ENCODE results near the gene PHF20.
"Not testable (repeated sequence)": the region's sequence is repeated elsewhere in the genome, so short reads cannot be mapped to it uniquely, and the experiment has no call there.

PHF20 gene

DNA sequence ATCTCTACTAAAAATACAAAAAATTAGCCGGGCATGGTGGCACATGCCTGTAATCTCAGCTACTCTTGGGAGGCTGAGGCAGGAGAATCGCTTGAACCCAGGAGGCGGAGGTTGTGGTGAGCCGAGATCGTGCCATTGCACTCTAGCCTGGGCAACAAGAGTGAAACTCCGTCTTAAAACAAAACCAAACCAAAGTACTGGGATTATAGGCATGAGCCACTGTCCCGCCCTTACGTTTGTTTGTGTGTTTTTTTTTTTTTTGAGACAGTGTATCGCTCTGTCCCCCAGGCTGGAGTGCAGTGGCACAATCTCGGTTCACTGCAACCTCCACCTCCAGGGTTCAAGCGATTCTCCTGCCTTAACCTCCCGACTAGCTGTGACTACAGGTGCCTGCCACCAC is 12.0 kb downstream of the PHF20 start:
- not testable (repeated sequence) for DNase-seq

DNA sequence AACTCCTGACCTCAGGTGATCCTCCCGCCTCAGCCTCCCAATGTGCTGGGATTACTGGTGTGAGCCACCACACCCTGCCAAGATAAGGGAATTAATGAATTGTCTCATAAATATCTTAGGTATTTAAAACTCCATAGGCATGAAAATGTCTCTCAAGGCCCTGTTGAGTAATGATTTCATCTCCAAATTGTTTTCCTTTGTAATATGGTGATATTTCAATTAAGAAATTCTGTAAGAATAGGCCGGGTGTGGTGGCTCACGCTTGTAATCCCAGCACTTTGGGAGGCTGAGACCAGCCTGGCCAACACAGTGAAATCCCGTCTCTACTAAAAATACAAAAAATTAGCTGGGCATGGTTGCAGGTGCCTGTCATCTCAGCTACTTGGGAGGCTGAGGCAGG is 13.7 kb downstream of the PHF20 start:
- DNase-seq: not testable (repeated sequence)

DNA sequence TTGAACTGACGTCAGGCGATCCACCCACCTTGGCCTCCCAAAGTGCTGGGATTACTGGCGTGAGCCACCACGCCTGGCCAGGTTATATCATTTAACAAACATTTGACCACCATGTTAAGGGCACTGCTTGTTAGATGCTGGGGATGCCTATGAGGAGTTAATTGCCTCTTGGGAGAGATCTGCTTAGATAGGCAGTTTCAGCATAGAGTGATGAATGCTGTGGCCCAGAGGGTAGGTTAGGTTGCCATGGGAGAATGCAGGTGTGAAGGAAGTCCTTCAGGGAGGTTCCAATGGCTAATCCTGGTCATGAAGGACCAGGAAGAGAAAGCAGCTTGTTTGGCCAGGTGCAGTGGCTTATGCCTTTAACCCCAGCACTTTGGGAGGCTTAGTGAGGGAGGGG is 17.0 kb downstream of the PHF20 start:
- no peak for DNase-seq

DNA sequence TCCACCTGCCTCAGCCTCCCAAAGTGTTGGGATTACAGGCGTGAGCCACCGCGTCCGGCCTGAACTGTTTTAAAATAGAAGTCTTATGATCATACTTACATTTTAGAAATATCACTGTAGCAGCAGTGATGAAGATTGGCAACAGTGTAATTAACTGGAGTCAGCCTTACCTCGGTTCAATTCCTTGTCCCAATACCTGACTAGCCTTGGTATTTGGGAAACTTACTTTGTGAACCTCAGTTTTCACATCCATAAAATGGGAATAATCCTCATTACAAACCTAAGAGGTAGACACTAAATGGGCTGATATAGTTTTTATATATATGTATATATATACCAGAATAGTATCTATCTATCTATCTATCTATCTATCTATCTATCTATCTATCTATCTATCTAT is 19.3 kb downstream of the PHF20 start:
- no peak for DNase-seq

DNA sequence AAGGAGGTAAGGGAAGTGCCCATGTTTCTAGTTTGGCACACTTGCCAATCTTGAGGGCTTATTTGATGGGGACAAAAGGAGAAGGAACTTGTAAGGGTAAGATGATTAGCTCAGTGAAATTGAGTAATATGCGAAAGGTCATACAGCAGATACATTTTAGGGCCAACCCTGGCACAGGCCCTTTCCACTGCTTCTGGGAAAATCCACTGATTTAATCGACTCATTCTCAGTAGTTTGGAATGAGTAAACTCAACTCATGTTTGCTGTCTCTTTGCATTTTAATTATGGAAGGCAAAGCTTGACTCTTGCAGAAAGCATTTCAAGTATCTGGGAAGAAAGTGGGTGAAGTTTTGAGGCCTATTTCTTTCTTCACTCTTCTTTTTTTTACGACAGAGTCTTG is 20.0 kb downstream of the PHF20 start:
- no peak for DNase-seq

DNA sequence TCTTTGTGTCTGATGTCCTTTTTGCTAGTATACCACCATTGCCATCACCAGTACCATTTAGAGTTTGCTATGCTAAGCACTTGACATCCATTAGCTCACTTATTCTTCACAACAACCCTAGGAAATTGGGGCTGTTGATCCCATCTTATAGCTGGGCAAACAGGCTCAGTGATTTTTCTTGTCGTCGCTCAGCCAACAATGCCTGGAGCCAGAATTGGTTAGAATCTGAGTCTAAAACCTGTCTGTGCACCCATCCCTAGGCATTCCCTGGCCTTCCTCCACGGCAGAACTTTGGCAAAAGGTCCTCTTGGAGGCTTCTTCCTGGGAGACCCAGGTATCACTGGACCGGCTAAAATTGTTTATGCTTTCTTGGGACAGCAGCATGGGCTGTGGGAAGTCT is 20.9 kb downstream of the PHF20 start:
- DNase-seq: no peak

DNA sequence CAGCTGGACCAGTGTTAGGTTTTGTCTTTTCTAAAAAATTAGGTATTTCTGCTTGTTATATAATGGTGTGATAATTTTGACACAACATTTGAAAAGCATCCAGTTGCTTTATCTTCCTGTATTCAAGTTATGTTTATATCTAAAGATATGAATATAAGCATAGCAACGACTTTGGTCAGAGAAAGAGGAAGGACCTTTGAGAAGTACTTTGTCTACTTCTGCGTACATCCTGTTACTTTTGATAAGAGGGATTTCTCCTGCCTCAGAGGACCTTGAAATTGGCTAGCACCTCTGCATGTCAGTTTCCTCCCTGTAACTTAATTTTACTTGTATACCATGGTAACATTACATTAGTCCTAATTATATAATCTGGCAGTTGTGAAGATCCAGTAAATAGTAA is 24.8 kb downstream of the PHF20 start:
- no peak for DNase-seq

DNA sequence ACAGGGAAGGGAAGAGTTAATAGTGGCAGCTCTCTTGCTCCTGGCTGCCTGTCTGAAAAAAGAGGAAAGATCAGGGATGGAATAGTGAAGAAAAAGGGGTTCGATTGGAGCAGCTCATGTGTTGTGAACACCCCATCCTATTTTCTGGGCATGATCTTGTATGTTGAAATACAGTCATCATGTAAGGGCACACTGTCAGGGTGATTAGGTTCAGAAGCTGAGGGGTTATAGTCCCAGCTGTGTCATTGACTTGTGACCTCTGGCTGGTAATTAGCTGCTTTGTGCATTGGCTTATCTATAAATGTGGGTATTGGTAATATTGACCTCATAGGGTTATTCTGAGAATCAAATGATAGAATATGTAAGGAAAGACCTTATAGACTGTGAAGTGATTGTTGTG is 30.1 kb downstream of the PHF20 start:
- no peak for DNase-seq

DNA sequence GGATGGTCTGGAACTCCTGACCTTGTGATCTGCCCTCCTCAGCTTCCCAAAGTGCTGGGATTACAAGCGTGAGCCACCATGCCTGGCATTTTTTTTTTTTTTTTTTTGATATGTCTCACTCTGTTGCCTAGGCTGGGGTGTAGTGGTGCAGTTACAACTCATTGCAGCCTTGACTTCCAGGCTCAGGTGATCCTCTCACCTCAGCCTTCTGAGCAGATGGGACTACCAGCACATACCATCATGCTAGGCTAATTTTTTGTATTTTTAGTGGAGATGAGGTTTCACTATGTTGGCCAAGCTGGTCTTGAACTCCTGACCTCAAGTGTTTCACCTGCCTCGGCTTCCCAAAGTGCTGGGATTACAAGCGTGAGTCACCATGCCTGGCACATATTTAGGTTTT is 34.3 kb downstream of the PHF20 start:
- DNase-seq: no peak

DNA sequence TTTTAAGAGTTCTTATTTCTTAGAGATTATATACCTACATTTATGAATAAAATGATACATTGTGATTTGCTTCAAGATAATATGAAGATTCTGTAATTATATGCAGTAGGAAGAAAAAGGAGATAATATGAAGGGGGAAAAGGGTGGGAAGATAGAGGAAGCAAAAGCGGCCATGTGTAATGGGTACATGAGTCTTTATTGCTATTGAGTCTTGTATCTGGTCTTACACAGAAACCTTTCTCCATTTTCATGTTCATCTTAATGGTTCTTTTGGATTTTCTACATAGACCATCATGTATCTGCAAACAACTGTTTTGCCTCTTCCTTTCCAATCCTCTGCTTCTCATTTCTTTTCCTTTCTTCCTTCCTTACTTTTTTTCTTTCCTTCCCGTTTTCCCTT is 36.1 kb downstream of the PHF20 start:
- DNase-seq: no peak

DNA sequence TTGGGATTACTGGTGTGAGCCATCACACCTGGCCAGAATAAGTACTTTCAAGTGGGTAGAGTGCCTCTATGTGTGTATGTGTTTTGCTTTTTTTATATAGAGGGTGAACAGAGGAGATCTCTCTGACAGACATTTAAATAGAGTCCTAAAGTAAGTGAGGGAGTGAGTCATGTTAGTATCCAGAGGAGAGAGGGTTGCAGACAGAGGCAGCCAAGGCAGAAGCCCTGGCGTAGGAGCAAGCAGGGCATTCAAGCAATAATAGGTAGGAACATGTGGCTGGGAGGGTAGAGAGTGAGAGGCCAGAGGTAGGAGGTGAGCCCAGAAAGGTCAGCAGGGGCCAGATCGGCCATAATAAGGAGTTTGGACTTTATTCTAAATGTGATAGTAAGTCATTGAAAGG is 48.9 kb downstream of the PHF20 start:
- DNase-seq: no peak

DNA sequence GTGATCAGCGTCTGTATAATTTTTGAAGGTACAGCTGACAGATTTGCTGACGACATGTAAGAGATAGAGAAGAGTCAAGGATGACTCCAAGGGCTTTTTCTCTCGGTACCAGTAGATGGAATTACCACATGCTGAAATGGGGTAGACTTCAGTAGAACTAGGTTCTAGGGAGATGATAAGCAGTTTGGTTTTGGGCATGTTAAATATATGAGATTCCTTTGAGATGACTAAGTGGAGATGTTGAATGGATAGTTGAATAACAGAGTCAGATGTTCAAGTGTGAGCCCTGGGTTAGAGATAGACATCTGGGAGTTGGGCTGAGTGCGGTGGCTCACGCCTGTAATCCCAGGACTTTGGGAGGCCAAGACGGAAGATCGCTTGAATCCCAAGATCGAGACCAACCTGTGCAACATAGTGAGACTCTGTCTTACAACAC is 50.0 kb downstream of the PHF20 start:
- no peak for DNase-seq

DNA sequence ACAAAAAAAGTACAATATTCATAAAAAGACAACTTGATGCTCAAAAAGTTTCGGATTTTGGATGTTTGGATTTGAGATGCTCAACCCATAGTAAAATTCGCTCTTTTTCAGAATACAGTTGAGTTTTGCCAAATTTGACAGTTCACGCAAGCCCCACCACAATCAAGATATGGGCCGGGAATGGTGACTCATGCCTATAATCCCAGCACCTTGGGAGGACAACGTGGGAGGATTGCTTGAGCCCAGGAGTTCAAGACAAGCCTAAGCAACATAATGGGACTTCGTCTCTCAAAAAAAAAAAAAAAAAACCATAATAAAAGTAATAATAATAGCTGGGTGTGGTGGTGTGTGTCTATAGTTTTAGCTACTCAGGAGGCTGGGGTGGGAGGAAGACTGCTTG is 51.3 kb downstream of the PHF20 start:
- no peak for DNase-seq

DNA sequence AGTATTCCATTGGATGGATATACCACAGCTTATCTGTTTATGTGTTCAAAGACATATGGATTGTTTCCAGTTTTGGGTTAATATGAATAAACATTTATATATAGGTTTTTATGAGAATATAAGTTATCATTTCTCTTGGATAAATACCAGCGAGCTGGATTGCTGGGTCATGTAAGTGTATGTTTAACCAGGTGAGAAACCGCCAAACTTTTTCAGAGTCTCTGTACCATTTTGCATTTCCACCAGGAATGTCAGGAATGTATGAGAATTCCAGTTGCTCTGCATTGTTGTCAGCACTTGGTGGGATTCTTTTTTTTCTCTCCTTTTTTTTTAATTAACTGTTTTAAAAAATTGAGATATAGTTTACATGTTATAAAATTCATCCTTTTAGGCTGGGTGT is 52.1 kb downstream of the PHF20 start:
- DNase-seq: no peak

DNA sequence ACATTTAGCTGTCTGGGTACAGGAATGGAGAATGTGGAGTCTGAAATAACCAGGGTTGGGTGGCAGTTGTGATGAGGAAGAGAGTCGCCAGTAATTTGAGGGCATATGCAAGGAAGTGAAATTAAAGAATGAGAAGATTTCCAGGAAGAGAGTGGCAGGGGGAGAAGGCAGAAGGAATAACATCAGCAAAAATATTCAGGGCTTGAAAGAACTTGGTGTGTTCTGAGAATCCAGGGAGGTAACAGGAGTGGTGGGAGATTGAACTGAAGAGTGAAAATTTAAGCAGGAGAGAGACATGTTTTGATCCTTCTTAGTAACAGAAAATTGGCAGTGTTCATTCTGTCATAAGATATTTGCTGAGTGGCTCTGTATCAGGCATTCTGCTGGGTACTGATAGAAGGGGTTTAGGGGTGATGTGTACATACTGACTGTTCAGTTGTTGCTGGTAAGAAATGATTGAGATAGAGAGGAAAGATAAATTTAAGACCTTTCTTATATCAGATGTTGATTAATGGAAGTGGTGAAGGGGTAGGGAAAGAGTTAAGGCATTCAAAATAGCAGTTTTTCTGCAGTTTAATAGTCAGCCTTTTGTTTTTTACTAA is 54.7 kb downstream of the PHF20 start:
- no peak for DNase-seq

DNA sequence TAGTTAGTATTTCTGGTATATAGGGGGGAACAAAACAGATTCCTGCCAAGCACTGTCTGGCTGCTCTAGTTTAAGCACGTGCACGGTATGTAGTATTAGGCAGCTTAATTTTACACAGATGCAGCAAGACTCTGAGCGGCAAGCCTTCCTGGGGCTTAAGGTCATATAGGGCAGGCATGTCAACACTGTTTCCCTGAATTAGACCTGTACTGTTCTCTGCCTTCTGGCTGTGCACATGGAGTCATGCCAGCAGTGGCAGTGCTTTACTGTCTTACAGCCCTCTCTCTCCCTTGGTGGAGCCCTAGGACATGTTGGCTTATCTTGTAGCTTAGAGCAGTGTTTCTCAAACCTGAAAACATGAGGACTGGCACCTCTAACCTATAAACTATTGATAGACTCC is 56.6 kb downstream of the PHF20 start:
- no peak for DNase-seq

DNA sequence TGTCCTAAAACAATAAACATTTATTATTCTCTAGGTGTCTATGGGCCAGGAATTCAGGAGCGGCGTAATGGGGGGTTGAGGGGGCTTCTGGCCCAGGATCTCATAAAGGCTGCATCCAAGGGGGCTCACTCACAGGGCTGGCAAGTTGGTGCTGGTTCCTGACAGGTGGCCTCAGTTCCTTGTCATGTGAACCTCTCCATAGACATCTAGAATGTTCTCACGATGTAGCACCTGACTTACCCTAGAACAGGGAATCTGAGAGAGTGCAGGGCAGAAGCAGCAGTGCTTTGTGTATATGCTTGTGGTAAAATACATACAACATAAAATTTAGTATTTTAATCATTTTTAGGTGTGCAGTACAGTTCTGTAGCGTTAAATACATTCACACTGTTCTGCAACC is 57.1 kb downstream of the PHF20 start:
- no peak for DNase-seq

DNA sequence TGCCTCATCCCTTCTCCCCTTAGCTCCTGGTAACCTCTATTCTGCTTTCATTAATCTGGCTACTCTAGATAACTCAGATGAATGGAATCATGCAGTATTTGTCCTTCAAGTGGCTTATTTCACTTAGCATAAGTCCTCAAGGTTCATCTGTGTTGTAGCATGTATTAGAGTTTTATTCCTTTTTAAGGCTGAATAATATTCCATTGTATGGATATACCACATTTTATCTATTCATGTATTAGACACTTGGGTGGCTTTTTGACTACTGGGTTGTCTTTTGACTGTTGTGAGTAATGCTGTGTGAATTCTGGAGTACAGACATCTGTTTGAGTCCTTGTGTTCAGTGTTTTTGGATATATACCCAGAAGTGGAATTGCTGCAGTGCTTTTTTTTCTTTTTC is 58.4 kb downstream of the PHF20 start:
- DNase-seq: no peak

DNA sequence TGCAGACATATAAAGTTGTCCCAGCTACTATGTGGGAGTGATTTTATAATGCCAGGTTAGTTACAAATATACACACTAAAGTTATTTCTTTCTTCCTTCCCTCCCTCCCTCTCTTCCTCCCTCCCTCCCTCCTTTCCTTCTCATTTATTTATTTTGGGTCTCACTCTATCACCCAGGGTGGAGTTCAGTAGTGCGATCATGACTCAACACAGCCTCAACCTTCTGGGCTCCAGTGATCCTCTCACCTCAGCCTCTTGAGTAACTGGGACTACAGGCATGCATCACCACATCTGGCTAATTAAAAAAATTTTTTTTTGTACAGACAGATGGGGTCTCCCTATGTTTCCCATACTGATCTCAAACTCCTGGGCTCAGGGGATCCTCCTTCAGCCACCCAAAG is 59.2 kb downstream of the PHF20 start:
- DNase-seq: no peak

DNA sequence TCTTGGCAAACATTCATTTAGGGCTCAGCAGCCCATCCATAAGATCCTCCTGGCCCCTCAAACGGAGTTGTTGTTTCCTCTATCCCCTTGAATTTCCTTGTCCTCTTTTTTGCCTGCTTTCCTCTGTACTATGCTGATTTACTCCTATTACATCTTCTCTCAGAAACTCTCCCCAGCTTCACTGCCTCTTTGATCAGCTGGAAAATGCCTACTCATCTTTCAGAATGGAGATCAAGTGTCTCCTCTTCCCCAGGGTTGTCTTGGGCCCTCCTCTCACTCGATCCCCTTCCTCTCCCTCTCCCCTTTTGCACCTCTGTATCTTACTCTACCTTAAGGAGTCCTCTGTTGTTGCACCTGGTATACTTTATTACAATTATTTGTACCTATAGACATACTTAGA is 60.2 kb downstream of the PHF20 start:
- no peak for DNase-seq

DNA sequence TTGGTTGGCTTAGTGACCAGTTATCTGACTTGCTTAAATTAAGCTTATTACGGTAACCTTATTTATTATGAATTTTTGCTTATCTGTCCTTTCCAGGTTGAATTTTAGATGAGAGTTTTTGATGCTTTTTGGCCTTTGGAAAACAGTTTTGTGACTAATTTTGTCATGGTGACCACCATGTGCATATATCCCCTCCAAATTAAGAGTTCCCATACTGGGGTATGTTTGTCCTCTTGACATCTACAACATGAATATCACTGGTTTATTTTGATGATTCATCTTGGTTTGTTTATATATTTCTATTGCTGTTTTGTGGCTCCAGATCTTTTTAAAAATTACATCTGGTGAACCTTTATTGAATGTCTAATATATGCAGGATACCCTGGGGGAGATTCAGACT is 61.4 kb downstream of the PHF20 start:
- DNase-seq: no peak

DNA sequence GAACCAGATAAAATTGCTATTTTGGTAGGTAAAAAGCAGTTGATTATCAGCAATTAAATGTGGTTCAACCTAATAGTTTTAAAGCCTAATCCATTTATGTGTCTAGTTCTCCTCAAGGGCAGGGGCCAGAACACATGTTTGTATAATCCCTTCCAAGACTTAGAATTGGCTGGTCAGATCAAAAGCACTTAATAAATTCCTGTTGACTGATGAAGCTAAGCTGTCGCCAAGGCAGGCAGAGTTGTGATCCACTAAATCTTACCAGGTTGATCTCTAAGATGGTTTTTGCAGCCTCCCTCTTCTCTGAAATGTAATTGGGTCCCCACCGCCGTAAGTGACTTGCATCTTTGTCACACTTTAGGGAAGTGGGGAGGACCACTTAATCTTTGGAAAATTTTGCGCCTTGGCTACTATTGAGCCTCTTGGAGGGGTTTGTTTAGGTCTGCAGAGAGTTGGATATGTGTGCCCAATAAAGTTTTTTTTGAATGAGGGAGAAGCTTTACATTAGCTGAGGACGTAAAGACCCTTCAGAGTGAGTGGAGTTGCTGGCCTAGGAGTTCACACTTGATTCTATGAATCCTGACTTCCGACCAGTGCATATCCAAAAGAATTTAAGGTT is 65.9 kb downstream of the PHF20 start:
- DNase-seq: no peak

DNA sequence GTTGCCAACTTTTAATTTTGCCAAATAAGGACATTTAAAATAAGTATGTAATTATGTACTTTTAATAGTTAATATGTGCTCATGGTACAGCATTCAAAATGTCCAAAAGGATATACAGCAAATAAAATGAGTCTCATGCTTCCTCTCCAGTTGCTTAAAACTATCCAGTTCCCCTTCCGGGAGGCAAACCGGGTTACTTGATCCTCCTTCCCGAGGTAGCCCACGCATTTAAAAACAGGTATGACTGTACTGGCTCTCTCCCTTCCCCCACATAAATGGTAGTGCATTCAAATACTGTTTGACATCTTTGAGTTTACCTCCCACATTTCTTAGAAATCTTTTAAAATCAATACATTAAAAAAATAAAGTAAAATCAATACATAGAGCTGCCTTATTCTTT is 66.4 kb downstream of the PHF20 start:
- DNase-seq: no peak

DNA sequence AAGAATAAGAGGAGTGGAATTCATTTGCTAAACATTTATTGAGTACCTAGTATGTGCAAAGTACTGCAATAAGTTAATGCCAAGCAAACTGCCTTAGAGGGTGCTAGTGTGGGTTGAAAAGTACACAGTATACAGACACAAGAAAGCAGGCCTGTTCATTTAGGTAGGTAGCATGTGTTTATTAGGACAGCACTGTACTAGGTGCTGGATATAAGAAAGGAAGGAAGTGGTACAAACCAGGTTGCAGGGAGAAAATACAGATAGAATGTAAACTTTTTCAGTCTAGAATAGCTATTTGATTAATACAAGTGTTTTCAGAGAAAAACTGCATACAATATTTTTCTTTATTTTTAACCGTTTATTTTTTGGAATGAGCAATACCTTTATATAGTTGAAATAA is 68.1 kb downstream of the PHF20 start:
- no peak for DNase-seq

DNA sequence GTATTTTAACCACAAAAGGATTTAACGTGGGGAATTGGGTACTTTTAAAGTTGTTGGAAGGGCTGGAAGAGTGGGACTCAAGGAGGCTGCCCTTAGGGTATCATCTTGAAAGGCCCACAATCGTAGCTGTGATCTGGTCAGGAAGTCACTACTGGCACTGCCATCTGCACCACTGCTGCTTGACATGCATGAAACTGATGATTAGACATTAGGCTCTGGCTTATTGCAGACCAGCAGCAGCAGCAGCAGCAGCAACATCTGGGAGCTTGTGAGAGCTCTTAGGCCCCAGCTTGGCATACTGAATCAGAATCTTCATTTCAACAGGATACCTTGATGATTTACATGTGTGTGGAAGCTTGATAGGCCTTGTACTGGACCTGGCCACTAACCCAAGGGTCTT is 68.6 kb downstream of the PHF20 start:
- no peak for DNase-seq

DNA sequence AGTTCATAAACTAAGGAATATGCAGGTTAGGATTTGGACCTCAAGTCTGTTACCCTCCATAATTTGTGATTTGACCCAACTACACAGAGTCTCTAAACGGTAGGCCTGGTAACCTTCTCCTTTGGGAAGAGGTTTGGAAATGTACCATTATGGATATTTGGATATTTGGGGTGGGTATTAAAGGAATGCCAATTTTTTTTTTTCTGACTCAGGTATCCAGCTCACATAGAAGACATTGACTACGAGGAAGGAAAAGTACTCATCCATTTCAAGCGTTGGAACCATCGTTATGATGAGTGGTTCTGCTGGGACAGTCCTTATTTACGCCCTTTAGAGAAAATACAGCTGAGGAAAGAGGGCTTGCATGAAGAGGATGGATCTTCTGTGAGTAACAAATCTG is 70.5 kb downstream of the PHF20 start:
- no peak for DNase-seq
